ENCODE data around the gene ANKS1B. TPM values are rescaled to one million over a fixed set of nuclear protein-coding genes. Genes with fewer than 3 reads are reported as not detected.

ANKS1B gene
- total RNA-seq, 8 experiments from 2014 or later, result 4.4 to 49.1 (median 14.2) TPM

- in situ Hi-C loops (cut with MboI; ENCODE audit: low pct_unique_long_range_greater_than_20kb in 2 of 9, low sequenced_read_pairs in 9 of 9, unreplicated experiment in 9 of 9), result loop anchor here in 2 of 9 experiments (25.0 kb wide), 1 partner anchor 171 kb away; no protein-coding TSS in a partner anchor
- peaks cover 5 to 8% of the 10 kb centered on the region in 2 donors for H3K4me1 ChIP-seq (replicated peaks in 1 of 2)
- peak overlapping the region; percentile 42 to 73 (median 60) for H3K4me3 ChIP-seq
- no peak overlapping the region for H3K27ac ChIP-seq
- ATAC-seq (replicated peaks in 6 of 8), result peak in 7 of 8 experiments; percentile 5 to 18 (median 9)
- 20 to 93% (median 56%) methylated on average over 1 to 13 of the region's 20 CpGs; no CpG with 5 or more reads in 1 of the 10 experiments for WGBS, 10 experiments
Observed at GRCh38 chr12:99983456-99984258, 1.1 kb downstream of the ANKS1B start.

- H3K4me1 ChIP-seq (replicated peaks in 1 of 2), result peaks cover 5 to 8% of the 10 kb centered on the region in 2 donors
- no peak for ATAC-seq (replicated peaks in 6 of 8)
- WGBS, 10 experiments, result 49 to 72% (median 62%) methylated on average over 2 to 4 of the region's 4 CpGs
- in situ Hi-C loops (cut with MboI; ENCODE audit: low pct_unique_long_range_greater_than_20kb in 2 of 9, low sequenced_read_pairs in 9 of 9, unreplicated experiment in 9 of 9), result loop anchor here in 2 of 9 experiments (25.0 kb wide), 1 partner anchor 169 kb away; no protein-coding TSS in a partner anchor
- no peak overlapping the region for H3K4me3 ChIP-seq
- no peak overlapping the region for H3K27ac ChIP-seq
Observed at GRCh38 chr12:99981639-99982190, 3.0 kb downstream of the ANKS1B start.

GRCh38 chr12:99979471-99979870 lies 5.3 kb downstream of the ANKS1B start:
- no peak for ATAC-seq (replicated peaks in 6 of 8)
- no peak overlapping the region for H3K27ac ChIP-seq
- in situ Hi-C loops (cut with MboI; ENCODE audit: low pct_unique_long_range_greater_than_20kb in 2 of 9, low sequenced_read_pairs in 9 of 9, unreplicated experiment in 9 of 9), result loop anchor here in 2 of 9 experiments (25.0 kb wide), 1 partner anchor 167 kb away; no protein-coding TSS in a partner anchor
- peaks cover 0 to 2% of the 10 kb centered on the region in 2 donors for H3K4me1 ChIP-seq (replicated peaks in 1 of 2)
- no peak overlapping the region for H3K4me3 ChIP-seq
- 31 to 92% (median 61%) methylated on average over 1 to 2 of the region's 2 CpGs for WGBS, 10 experiments

GRCh38 chr12:99978152-99978551 lies 6.6 kb downstream of the ANKS1B start:
- 0 to 100% (median 80%) methylated on average over 1 of the region's 1 CpG; no CpG with 5 or more reads in 5 of the 10 experiments for WGBS, 10 experiments
- Histone ChIP-seq H3K27ac (no peak overlapping the region), H3K4me3 (no peak overlapping the region), H3K4me1 (replicated peaks in 1 of 2) (peaks cover 0 to 2% of the 10 kb centered on the region in 2 donors)
- in situ Hi-C loops (cut with MboI; ENCODE audit: low pct_unique_long_range_greater_than_20kb in 2 of 9, low sequenced_read_pairs in 9 of 9, unreplicated experiment in 9 of 9), result loop anchor here in 2 of 9 experiments (25.0 kb wide), 1 partner anchor 166 kb away; no protein-coding TSS in a partner anchor
- ATAC-seq (replicated peaks in 6 of 8), result no peak

GRCh38 chr12:99977550-99977949 lies 7.2 kb downstream of the ANKS1B start:
- Histone ChIP-seq H3K4me1 (replicated peaks in 1 of 2) (no peaks in the 10 kb centered on the region), H3K4me3 (no peak overlapping the region), H3K27ac (no peak overlapping the region)
- WGBS, 10 experiments, result 30 to 100% (median 92%) methylated on average over 2 to 4 of the region's 4 CpGs
- in situ Hi-C loops (cut with MboI; ENCODE audit: low pct_unique_long_range_greater_than_20kb in 2 of 9, low sequenced_read_pairs in 9 of 9, unreplicated experiment in 9 of 9), result loop anchor here in 2 of 9 experiments (25.0 kb wide), 1 partner anchor 165 kb away; no protein-coding TSS in a partner anchor
- ATAC-seq (replicated peaks in 6 of 8), result no peak

- Histone ChIP-seq H3K4me1 (replicated peaks in 1 of 2) (no peaks in the 10 kb centered on the region), H3K27ac (no peak overlapping the region), H3K4me3 (no peak overlapping the region)
- in situ Hi-C loops (cut with MboI; ENCODE audit: low pct_unique_long_range_greater_than_20kb in 2 of 9, low sequenced_read_pairs in 9 of 9, unreplicated experiment in 9 of 9), result loop anchor here in 2 of 9 experiments (25.0 kb wide), 1 partner anchor 164 kb away; no protein-coding TSS in a partner anchor
- no peak for ATAC-seq (replicated peaks in 6 of 8)
Observed at GRCh38 chr12:99976762-99977161, 8.0 kb downstream of the ANKS1B start.

- no peak for ATAC-seq (replicated peaks in 6 of 8)
- no peak overlapping the region for H3K4me3 ChIP-seq
- in situ Hi-C loops (cut with MboI; ENCODE audit: low pct_unique_long_range_greater_than_20kb in 2 of 9, low sequenced_read_pairs in 9 of 9, unreplicated experiment in 9 of 9), result loop anchor here in 2 of 9 experiments (25.0 kb wide), 1 partner anchor 163 kb away; no protein-coding TSS in a partner anchor
- H3K27ac ChIP-seq, result no peak overlapping the region
- WGBS, 10 experiments, result 13 to 100% (median 45%) methylated on average over 1 to 2 of the region's 2 CpGs; no CpG with 5 or more reads in 2 of the 10 experiments
- H3K4me1 ChIP-seq (replicated peaks in 1 of 2), result no peaks in the 10 kb centered on the region
Observed at GRCh38 chr12:99975321-99975720, 9.4 kb downstream of the ANKS1B start.

- Histone ChIP-seq H3K4me3 (no peak overlapping the region), H3K4me1 (replicated peaks in 1 of 2) (no peaks in the 10 kb centered on the region), H3K27ac (no peak overlapping the region)
- ATAC-seq (replicated peaks in 6 of 8), result no peak
- WGBS, 10 experiments, result 45 to 100% (median 82%) methylated on average over 1 to 2 of the region's 2 CpGs; no CpG with 5 or more reads in 1 of the 10 experiments
- in situ Hi-C loops (cut with MboI; ENCODE audit: low pct_unique_long_range_greater_than_20kb in 2 of 9, low sequenced_read_pairs in 9 of 9, unreplicated experiment in 9 of 9), result no loop called here
Observed at GRCh38 chr12:99974146-99974545, 10.6 kb downstream of the ANKS1B start.

GRCh38 chr12:99966429-99966828 lies 18.3 kb downstream of the ANKS1B start:
- in situ Hi-C loops (cut with MboI; ENCODE audit: low pct_unique_long_range_greater_than_20kb in 2 of 9, low sequenced_read_pairs in 9 of 9, unreplicated experiment in 9 of 9), result no loop called here
- no peak overlapping the region for H3K4me3 ChIP-seq
- no peak for ATAC-seq (replicated peaks in 6 of 8)
- no peak overlapping the region for H3K27ac ChIP-seq
- no peaks in the 10 kb centered on the region for H3K4me1 ChIP-seq (replicated peaks in 1 of 2)
- 14 to 100% (median 64%) methylated on average over 1 to 2 of the region's 2 CpGs; no CpG with 5 or more reads in 1 of the 10 experiments for WGBS, 10 experiments

GRCh38 chr12:99960311-99960710 lies 24.4 kb downstream of the ANKS1B start:
- in situ Hi-C loops (cut with MboI; ENCODE audit: low pct_unique_long_range_greater_than_20kb in 2 of 9, low sequenced_read_pairs in 9 of 9, unreplicated experiment in 9 of 9), result no loop called here
- Histone ChIP-seq H3K27ac (no peak overlapping the region), H3K4me1 (replicated peaks in 1 of 2) (no peaks in the 10 kb centered on the region), H3K4me3 (no peak overlapping the region)
- 73 to 100% (median 87%) methylated on average over 1 to 3 of the region's 3 CpGs; no CpG with 5 or more reads in 2 of the 10 experiments for WGBS, 10 experiments
- ATAC-seq (replicated peaks in 6 of 8), result no peak

GRCh38 chr12:99959549-99960170 lies 25.1 kb downstream of the ANKS1B start:
- in situ Hi-C loops (cut with MboI; ENCODE audit: low pct_unique_long_range_greater_than_20kb in 2 of 9, low sequenced_read_pairs in 9 of 9, unreplicated experiment in 9 of 9), result no loop called here
- 0 to 80% (median 61%) methylated on average over 1 to 4 of the region's 4 CpGs for WGBS, 10 experiments
- Histone ChIP-seq H3K4me3 (no peak overlapping the region), H3K27ac (no peak overlapping the region), H3K4me1 (replicated peaks in 1 of 2) (no peaks in the 10 kb centered on the region)
- ATAC-seq (replicated peaks in 6 of 8), result peak in 3 of 8 experiments; percentile 28 to 59 (median 52)

- Histone ChIP-seq H3K4me1 (replicated peaks in 1 of 2) (no peaks in the 10 kb centered on the region), H3K4me3 (no peak overlapping the region), H3K27ac (no peak overlapping the region)
- 23 to 100% (median 64%) methylated on average over 1 to 4 of the region's 4 CpGs; no CpG with 5 or more reads in 1 of the 10 experiments for WGBS, 10 experiments
- in situ Hi-C loops (cut with MboI; ENCODE audit: low pct_unique_long_range_greater_than_20kb in 2 of 9, low sequenced_read_pairs in 9 of 9, unreplicated experiment in 9 of 9), result no loop called here
- no peak for ATAC-seq (replicated peaks in 6 of 8)
Observed at GRCh38 chr12:99957866-99958466, 26.8 kb downstream of the ANKS1B start.

Measured in motor neuron (in vitro differentiated cells).